ENCODE results near the gene CNTRL. TPM values are rescaled to one million over a fixed set of nuclear protein-coding genes. Genes with fewer than 3 reads are reported as not detected.
"Not testable (repeated sequence)": the region's sequence is repeated elsewhere in the genome, so short reads cannot be mapped to it uniquely, and the experiment has no call there.

CNTRL gene
- polyA plus RNA-seq (2012; ENCODE audit: low read depth, missing spikeins): 16.9 TPM

- FAIRE-seq (peak; percentile 92), DNase-seq (ENCODE audit: insufficient read length, low spot score) (peak; percentile 62)
- TF ChIP-seq POLR2A (IDR thresholded peaks at IDR 0.05; ENCODE audit: low read depth, low read length) (peak; percentile 82), POU2F2 (IDR thresholded peaks at IDR 0.05; ENCODE audit: low read depth, low read length) (peak; percentile 66; the same call in 1 of the 2 replicates), TAF1 (IDR thresholded peaks at IDR 0.05; ENCODE audit: low read depth, low read length) (0 out of 2 replicates have a peak, but pooled peaks have one; percentile 50), SPI1 (IDR thresholded peaks at IDR 0.05; ENCODE audit: low read depth, low read length) (no peak), PAX5 (IDR thresholded peaks at IDR 0.05; ENCODE audit: insufficient read depth, low read length, severe bottlenecking) (no peak), POLR2AphosphoS5 (IDR thresholded peaks at IDR 0.05; ENCODE audit: low read depth, low read length) (peak; percentile 86)
These were observed at the start of gene CNTRL for GRCh38 chr9:121074370-121075250. TSS of gene CNTRL (plus strand) at chr9:121074955. CDS start at chr9:121088327, 13,372 bp downstream.

- no peak for FAIRE-seq
- TF ChIP-seq POLR2A (IDR thresholded peaks at IDR 0.05; ENCODE audit: low read depth, low read length) (no peak), POU2F2 (IDR thresholded peaks at IDR 0.05; ENCODE audit: low read depth, low read length) (no peak), SPI1 (IDR thresholded peaks at IDR 0.05; ENCODE audit: low read depth, low read length) (no peak), POLR2AphosphoS5 (IDR thresholded peaks at IDR 0.05; ENCODE audit: low read depth, low read length) (no peak), TAF1 (IDR thresholded peaks at IDR 0.05; ENCODE audit: low read depth, low read length) (no peak), PAX5 (IDR thresholded peaks at IDR 0.05; ENCODE audit: insufficient read depth, low read length, severe bottlenecking) (no peak)
- no peak for DNase-seq (ENCODE audit: insufficient read length, low spot score)
These were observed 48.5 kb upstream of the CNTRL start for GRCh38 chr9:121026260-121026691.

- FAIRE-seq (no peak), DNase-seq (ENCODE audit: insufficient read length, low spot score) (no peak)
- no peak for TF ChIP-seq POU2F2 (IDR thresholded peaks at IDR 0.05; ENCODE audit: low read depth, low read length)
- TF ChIP-seq PAX5 (IDR thresholded peaks at IDR 0.05; ENCODE audit: insufficient read depth, low read length, severe bottlenecking): no peak
- TF ChIP-seq SPI1 (IDR thresholded peaks at IDR 0.05; ENCODE audit: low read depth, low read length): no peak
- TF ChIP-seq TAF1 (IDR thresholded peaks at IDR 0.05; ENCODE audit: low read depth, low read length): no peak
- TF ChIP-seq POLR2AphosphoS5 (IDR thresholded peaks at IDR 0.05; ENCODE audit: low read depth, low read length): no peak
- no peak for TF ChIP-seq POLR2A (IDR thresholded peaks at IDR 0.05; ENCODE audit: low read depth, low read length)
These were observed 48.0 kb upstream of the CNTRL start for GRCh38 chr9:121026768-121027167.

GRCh38 chr9:121028285-121028684 lies 46.5 kb upstream of the CNTRL start:
- DNase-seq (ENCODE audit: insufficient read length, low spot score); FAIRE-seq: not testable (repeated sequence)

GRCh38 chr9:121029469-121029868 lies 45.3 kb upstream of the CNTRL start:
- TF ChIP-seq PAX5 (IDR thresholded peaks at IDR 0.05; ENCODE audit: insufficient read depth, low read length, severe bottlenecking): no peak
- no peak for TF ChIP-seq TAF1 (IDR thresholded peaks at IDR 0.05; ENCODE audit: low read depth, low read length)
- TF ChIP-seq POU2F2 (IDR thresholded peaks at IDR 0.05; ENCODE audit: low read depth, low read length): no peak
- no peak for FAIRE-seq
- no peak for DNase-seq (ENCODE audit: insufficient read length, low spot score)

- no peak for FAIRE-seq
- no peak for DNase-seq (ENCODE audit: insufficient read length, low spot score)
- no peak for TF ChIP-seq PAX5 (IDR thresholded peaks at IDR 0.05; ENCODE audit: insufficient read depth, low read length, severe bottlenecking)
- no peak for TF ChIP-seq SPI1 (IDR thresholded peaks at IDR 0.05; ENCODE audit: low read depth, low read length)
- no peak for TF ChIP-seq TAF1 (IDR thresholded peaks at IDR 0.05; ENCODE audit: low read depth, low read length)
- TF ChIP-seq POLR2A (IDR thresholded peaks at IDR 0.05; ENCODE audit: low read depth, low read length): no peak
- TF ChIP-seq POU2F2 (IDR thresholded peaks at IDR 0.05; ENCODE audit: low read depth, low read length): no peak
- TF ChIP-seq POLR2AphosphoS5 (IDR thresholded peaks at IDR 0.05; ENCODE audit: low read depth, low read length): no peak
These were observed 40.2 kb upstream of the CNTRL start for GRCh38 chr9:121034529-121034928.

- not testable (repeated sequence) for DNase-seq (ENCODE audit: insufficient read length, low spot score); FAIRE-seq
These were observed 39.0 kb upstream of the CNTRL start for GRCh38 chr9:121035717-121036116.

- no peak for FAIRE-seq
- no peak for TF ChIP-seq TAF1 (IDR thresholded peaks at IDR 0.05; ENCODE audit: low read depth, low read length)
These were observed 36.4 kb upstream of the CNTRL start for GRCh38 chr9:121038362-121038761.

GRCh38 chr9:121038804-121039203 lies 36.0 kb upstream of the CNTRL start:
- TF ChIP-seq POLR2A (IDR thresholded peaks at IDR 0.05; ENCODE audit: low read depth, low read length) (no peak), PAX5 (IDR thresholded peaks at IDR 0.05; ENCODE audit: insufficient read depth, low read length, severe bottlenecking) (no peak), POU2F2 (IDR thresholded peaks at IDR 0.05; ENCODE audit: low read depth, low read length) (no peak), SPI1 (IDR thresholded peaks at IDR 0.05; ENCODE audit: low read depth, low read length) (no peak), TAF1 (IDR thresholded peaks at IDR 0.05; ENCODE audit: low read depth, low read length) (no peak), POLR2AphosphoS5 (IDR thresholded peaks at IDR 0.05; ENCODE audit: low read depth, low read length) (no peak)
- DNase-seq (ENCODE audit: insufficient read length, low spot score): no peak
- no peak for FAIRE-seq

More at GRCh38 chr9:121038362-121038761, 36.4 kb upstream of the CNTRL start:
- DNase-seq (ENCODE audit: insufficient read length, low spot score): no peak

GRCh38 chr9:121048175-121048574 lies 26.6 kb upstream of the CNTRL start:
- TF ChIP-seq POU2F2 (IDR thresholded peaks at IDR 0.05; ENCODE audit: low read depth, low read length): no peak
- no peak for TF ChIP-seq SPI1 (IDR thresholded peaks at IDR 0.05; ENCODE audit: low read depth, low read length)
- no peak for TF ChIP-seq TAF1 (IDR thresholded peaks at IDR 0.05; ENCODE audit: low read depth, low read length)
- no peak for TF ChIP-seq POLR2AphosphoS5 (IDR thresholded peaks at IDR 0.05; ENCODE audit: low read depth, low read length)
- TF ChIP-seq POLR2A (IDR thresholded peaks at IDR 0.05; ENCODE audit: low read depth, low read length): no peak
- TF ChIP-seq PAX5 (IDR thresholded peaks at IDR 0.05; ENCODE audit: insufficient read depth, low read length, severe bottlenecking): no peak
- FAIRE-seq: no peak
- no peak for DNase-seq (ENCODE audit: insufficient read length, low spot score)
